Gastroesophageal sphincter (tissue), 4 donors: ENCODE results near the gene DTL. TPM values are rescaled to one million over a fixed set of nuclear protein-coding genes. Genes with fewer than 3 reads are reported as not detected.

Experiments used
- ATAC-seq: fragments of 150-250 bp; one replicate; pipeline ENCODE4 v1.9.1; 2016; ENCODE audit warnings: mild to moderate bottlenecking, moderate library complexity
- H3K27ac ChIP-seq, 4 donors: fragments of 200-600 bp; sonication (generic) in 3 of 4; 1 replicate in 3 of 4; 2 replicates in 1 of 4; pipeline ENCODE4 v1.5.1; 2016 to 2019
- H3K27me3 ChIP-seq: fragments of 200-600 bp; sonication (generic); one replicate; pipeline ENCODE4 v1.5.1; 2019
- H3K36me3 ChIP-seq, 2 donors: fragments of 200-600 bp; sonication (generic); one replicate each; pipeline ENCODE4 v1.5.1; 2019; ENCODE audit warnings: control low read depth in 1 of 2
- H3K4me1 ChIP-seq, 3 donors: fragments of 200-600 bp; sonication (generic); 1 replicate in 2 of 3; 2 replicates in 1 of 3; pipeline ENCODE4 v1.5.1; 2016 to 2019; ENCODE audit warnings: control low read depth in 2 of 3
- H3K4me3 ChIP-seq, 2 donors: fragments of 200-600 bp; sonication (generic); one replicate each; pipeline ENCODE4 v1.5.1; 2019; ENCODE audit warnings: mild to moderate bottlenecking in 1 of 2, moderate library complexity in 1 of 2
- H3K9me3 ChIP-seq, 3 donors: fragments of 200-600 bp; sonication (generic); one replicate each; pipeline ENCODE4 v1.5.1; 2017 to 2019; ENCODE audit warnings: control low read depth in 2 of 3
- EP300 ChIP-seq: sonication (generic); formaldehyde crosslinking; IDR thresholded peaks from one replicate; pipeline ENCODE4 v1.6.1; 2017; ENCODE audit warnings: antibody characterized with exemption, mild to moderate bottlenecking
- POLR2A ChIP-seq, 2 donors: fragments of 450-650 bp; IDR thresholded peaks; one replicate each; pipeline ENCODE4 v1.6.1; 2017; ENCODE audit warnings: antibody characterized with exemption in 2 of 2, mild to moderate bottlenecking in 2 of 2, moderate library complexity in 1 of 2
- POLR2AphosphoS5 ChIP-seq: sonication (generic); formaldehyde crosslinking; IDR thresholded peaks from one replicate; pipeline ENCODE4 v1.6.1; 2017; ENCODE audit warnings: antibody characterized with exemption
- WGBS, 2 donors: methylation state at CpG; one replicate each; pipeline ENCODE4 v1.1.5; 2018; ENCODE audit warnings: low coverage in 1 of 2; 5-methylcytosine and 5-hydroxymethylcytosine counted together
- total RNA-seq, 4 donors: library from RNA; depleted of rRNA; stranded (reverse); fragments of >200 nt; gene quantifications; one replicate each; pipeline ENCODE4 v1.1.0, GENCODE V29; 2016
- TF ChIP-seq, protein P1 (sequence below), 4 experiments: fragments of 200-600 bp in 2 of 4; fragments of 450-650 bp in 2 of 4; sonication (generic) in 1 of 4; IDR thresholded peaks; one replicate each; pipeline ENCODE4 v1.5.1; 2017 to 2019; ENCODE audit warnings: antibody characterized with exemption in 4 of 4, mild to moderate bottlenecking in 2 of 4, moderate library complexity in 2 of 4

DTL gene
- total RNA-seq, 4 donors from 2014 or later: 0.08 to 1.6 (median 0.54) TPM; not detected in 1

DNA sequence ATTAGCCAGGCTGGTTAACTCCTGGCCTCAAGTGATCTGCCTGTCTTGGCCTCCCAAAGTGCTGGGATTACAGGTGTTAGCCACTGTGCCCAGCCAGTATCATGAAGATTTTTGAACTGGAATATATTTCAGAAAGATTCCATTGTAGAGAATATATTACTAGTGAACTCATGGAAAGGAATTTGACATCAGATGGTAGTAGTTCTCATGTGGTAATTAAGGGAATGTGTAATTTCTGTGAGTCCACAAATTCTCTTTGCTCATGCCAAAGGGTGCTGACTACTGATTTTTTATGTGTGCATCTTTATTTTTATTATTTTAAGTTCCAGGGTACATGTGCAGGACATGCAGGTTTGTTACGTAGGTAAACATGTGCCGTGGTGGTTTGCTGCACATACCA lies 10.4 kb downstream of the DTL start:
- H3K36me3 ChIP-seq: no peaks in the 10 kb centered on the region
- TF ChIP-seq POLR2A (IDR thresholded peaks at IDR 0.05) (no peak), POLR2AphosphoS5 (no peak), EP300 (no peak)
- TF ChIP-seq, protein P1, sequence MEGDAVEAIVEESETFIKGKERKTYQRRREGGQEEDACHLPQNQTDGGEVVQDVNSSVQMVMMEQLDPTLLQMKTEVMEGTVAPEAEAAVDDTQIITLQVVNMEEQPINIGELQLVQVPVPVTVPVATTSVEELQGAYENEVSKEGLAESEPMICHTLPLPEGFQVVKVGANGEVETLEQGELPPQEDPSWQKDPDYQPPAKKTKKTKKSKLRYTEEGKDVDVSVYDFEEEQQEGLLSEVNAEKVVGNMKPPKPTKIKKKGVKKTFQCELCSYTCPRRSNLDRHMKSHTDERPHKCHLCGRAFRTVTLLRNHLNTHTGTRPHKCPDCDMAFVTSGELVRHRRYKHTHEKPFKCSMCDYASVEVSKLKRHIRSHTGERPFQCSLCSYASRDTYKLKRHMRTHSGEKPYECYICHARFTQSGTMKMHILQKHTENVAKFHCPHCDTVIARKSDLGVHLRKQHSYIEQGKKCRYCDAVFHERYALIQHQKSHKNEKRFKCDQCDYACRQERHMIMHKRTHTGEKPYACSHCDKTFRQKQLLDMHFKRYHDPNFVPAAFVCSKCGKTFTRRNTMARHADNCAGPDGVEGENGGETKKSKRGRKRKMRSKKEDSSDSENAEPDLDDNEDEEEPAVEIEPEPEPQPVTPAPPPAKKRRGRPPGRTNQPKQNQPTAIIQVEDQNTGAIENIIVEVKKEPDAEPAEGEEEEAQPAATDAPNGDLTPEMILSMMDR (IDR thresholded peaks at IDR 0.05): no peak
- no peaks in the 10 kb centered on the region for H3K4me1 ChIP-seq
- no peaks in the 10 kb centered on the region for H3K27me3 ChIP-seq
- H3K9me3 ChIP-seq: no peaks in the 10 kb centered on the region
- H3K4me3 ChIP-seq: no peak overlapping the region
- WGBS, 2 donors: 95 to 100% methylated on average over 2 of the region's 2 CpGs
- ATAC-seq: no peak
- H3K27ac ChIP-seq: no peak overlapping the region

DNA sequence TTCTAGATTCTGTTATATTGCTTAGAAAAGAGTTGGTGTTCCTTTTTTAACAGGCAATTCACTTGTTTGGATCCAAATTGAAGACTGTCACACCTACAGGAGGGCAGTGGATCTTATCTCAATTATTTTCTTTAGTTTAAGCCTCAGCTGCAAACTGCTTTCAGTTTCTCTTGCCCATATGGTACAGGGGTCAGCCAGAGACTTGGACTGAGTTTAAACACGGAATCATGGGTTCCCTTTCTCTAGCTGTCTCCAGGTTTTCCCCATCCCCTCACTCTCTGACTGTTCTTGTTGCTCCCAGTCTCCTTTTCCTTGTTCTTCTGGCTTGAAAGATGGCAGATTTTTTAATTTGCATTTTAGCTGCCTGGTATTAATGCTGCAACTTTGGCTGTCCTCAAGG lies 18.4 kb downstream of the DTL start:
- Histone ChIP-seq H3K4me1 (no peaks in the 10 kb centered on the region), H3K9me3 (peaks cover 0 to 11% (median 0%) of the 10 kb centered on the region in 3 donors), H3K27ac (no peak overlapping the region), H3K36me3 (no peaks in the 10 kb centered on the region), H3K4me3 (no peak overlapping the region), H3K27me3 (no peaks in the 10 kb centered on the region)
- 90 to 100% methylated on average over 1 of the region's 1 CpG for WGBS, 2 donors
- ATAC-seq: no peak
- TF ChIP-seq EP300: no peak
- TF ChIP-seq POLR2AphosphoS5: no peak

DNA sequence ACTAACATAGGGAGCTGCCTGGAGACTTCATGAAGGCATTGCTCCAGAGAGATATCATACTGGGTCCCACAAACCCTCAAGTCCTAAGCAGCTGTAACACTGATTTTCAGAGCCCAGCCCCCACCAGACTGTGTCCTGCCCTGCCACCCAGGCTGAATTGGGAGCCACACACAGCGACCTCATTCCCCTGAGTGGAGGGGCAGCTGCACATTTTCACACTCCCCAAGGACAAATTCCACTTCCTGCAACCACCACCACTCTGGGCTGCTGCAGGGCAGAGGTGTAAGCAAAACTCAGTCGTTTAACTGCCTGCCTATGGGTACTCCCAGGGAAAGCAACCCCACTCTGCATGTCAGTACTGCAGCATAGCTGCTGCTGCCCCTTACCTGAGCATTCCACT lies 19.8 kb downstream of the DTL start:
- 95% methylated on average over 2 of the region's 2 CpGs; no CpG with 5 or more reads in 1 of the 2 donors for WGBS, 2 donors
- ATAC-seq: no peak
- H3K36me3 ChIP-seq: no peaks in the 10 kb centered on the region
- H3K9me3 ChIP-seq: peaks cover 0 to 11% (median 0%) of the 10 kb centered on the region in 3 donors
- no peak overlapping the region for H3K4me3 ChIP-seq
- no peaks in the 10 kb centered on the region for H3K4me1 ChIP-seq
- no peak overlapping the region for H3K27ac ChIP-seq
- no peak for TF ChIP-seq POLR2AphosphoS5
- no peak for TF ChIP-seq EP300
- TF ChIP-seq, protein P1 (IDR thresholded peaks at IDR 0.05): no peak
- no peak for TF ChIP-seq POLR2A (IDR thresholded peaks at IDR 0.05)
- H3K27me3 ChIP-seq: no peaks in the 10 kb centered on the region

DNA sequence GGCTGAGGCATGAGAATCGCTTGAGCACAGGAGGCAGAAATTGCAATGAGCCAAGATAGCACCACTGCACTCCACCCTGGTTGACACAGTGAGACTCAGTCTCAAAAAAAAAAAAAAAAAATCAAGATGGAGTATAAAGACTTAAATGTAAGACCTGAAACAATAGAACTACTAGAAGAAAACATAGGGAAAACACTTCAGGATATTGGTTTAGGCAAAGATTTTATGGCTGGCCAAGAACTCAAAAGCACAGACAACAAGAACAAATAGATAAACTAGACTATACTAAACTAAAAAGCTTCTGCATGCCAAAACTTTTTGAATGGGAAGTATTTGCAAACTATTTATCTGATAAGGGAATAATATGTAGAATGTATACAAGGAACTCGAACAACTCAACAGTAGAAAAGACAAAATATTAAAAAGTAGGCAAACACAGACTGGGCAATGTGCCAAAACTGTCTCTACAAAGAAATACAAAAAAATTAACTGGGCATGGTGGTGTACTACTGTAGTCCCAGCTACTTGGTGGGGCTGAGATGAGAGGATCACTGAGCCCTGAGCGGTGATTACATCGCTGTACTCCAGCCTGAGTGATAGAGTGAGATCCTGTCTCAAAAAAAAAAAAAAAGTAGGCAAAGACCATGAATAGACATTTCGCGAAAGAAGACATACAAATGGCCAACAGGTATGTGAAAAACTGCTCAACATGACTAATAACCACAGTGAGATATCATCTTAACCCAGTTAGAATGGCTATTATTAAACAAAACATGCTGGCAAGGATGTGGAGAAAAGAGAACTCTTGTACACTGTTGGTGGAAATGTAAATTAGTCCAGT lies 25.3 kb downstream of the DTL start:
- TF ChIP-seq POLR2AphosphoS5 (no peak), POLR2A (IDR thresholded peaks at IDR 0.05) (no peak)
- TF ChIP-seq, protein P1 (IDR thresholded peaks at IDR 0.05): no peak
- Histone ChIP-seq H3K36me3 (no peaks in the 10 kb centered on the region), H3K4me3 (no peak overlapping the region), H3K4me1 (no peaks in the 10 kb centered on the region), H3K9me3 (peaks cover 0 to 11% (median 0%) of the 10 kb centered on the region in 3 donors), H3K27ac (no peak overlapping the region), H3K27me3 (no peaks in the 10 kb centered on the region)
- ATAC-seq: no peak
- WGBS, 2 donors: 68 to 74% methylated on average over 5 to 6 of the region's 6 CpGs

DNA sequence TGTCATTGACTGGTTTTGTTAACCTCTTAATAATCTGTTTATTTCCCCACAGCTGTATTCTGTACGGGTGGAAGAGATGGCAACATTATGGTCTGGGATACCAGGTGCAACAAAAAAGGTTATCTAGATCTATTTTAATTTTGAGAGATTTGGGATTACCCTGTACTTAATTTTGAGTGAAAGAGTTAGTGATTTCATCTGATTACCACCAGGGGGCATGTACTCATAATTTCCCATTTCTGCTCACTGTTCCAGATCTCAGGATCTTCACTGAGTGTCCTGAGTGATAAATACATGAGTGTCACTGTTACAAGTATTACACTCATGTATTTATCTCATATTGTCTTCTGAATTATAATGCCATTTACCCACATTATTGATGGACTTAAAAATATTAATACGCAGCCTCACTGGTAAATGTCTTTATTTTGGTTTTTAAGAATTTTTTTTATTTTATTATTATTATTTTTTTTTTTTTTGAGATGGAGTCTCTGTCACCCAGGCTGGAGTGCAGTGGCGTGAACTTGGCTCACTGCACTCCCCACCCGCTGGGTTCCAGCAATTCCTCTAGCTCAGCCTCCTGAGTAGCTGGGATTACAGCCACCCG lies 27.4 kb downstream of the DTL start:
- H3K4me3 ChIP-seq: no peak overlapping the region
- no peak for TF ChIP-seq EP300
- TF ChIP-seq, protein P1 (IDR thresholded peaks at IDR 0.05): peak; percentile 55 to 73 (median 68)
- no peak overlapping the region for H3K27ac ChIP-seq
- H3K36me3 ChIP-seq: no peaks in the 10 kb centered on the region
- H3K9me3 ChIP-seq: no peaks in the 10 kb centered on the region
- H3K4me1 ChIP-seq: no peaks in the 10 kb centered on the region
- WGBS, 2 donors: 77% methylated on average over 3 of the region's 5 CpGs
- no peaks in the 10 kb centered on the region for H3K27me3 ChIP-seq
- peak; percentile 43 for ATAC-seq
